HG03196 (cell line): Measurements from ENCODE around the gene ASCC1.

ENCODE experiments used
- ATAC-seq: cut with Tn5 transposase; IDR thresholded peaks from one replicate; pipeline ENCODE4 v1.9.1; 2021; ENCODE audit not compliant: unreplicated experiment

Gene ASCC1, protein sequence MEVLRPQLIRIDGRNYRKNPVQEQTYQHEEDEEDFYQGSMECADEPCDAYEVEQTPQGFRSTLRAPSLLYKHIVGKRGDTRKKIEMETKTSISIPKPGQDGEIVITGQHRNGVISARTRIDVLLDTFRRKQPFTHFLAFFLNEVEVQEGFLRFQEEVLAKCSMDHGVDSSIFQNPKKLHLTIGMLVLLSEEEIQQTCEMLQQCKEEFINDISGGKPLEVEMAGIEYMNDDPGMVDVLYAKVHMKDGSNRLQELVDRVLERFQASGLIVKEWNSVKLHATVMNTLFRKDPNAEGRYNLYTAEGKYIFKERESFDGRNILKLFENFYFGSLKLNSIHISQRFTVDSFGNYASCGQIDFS

DNA sequence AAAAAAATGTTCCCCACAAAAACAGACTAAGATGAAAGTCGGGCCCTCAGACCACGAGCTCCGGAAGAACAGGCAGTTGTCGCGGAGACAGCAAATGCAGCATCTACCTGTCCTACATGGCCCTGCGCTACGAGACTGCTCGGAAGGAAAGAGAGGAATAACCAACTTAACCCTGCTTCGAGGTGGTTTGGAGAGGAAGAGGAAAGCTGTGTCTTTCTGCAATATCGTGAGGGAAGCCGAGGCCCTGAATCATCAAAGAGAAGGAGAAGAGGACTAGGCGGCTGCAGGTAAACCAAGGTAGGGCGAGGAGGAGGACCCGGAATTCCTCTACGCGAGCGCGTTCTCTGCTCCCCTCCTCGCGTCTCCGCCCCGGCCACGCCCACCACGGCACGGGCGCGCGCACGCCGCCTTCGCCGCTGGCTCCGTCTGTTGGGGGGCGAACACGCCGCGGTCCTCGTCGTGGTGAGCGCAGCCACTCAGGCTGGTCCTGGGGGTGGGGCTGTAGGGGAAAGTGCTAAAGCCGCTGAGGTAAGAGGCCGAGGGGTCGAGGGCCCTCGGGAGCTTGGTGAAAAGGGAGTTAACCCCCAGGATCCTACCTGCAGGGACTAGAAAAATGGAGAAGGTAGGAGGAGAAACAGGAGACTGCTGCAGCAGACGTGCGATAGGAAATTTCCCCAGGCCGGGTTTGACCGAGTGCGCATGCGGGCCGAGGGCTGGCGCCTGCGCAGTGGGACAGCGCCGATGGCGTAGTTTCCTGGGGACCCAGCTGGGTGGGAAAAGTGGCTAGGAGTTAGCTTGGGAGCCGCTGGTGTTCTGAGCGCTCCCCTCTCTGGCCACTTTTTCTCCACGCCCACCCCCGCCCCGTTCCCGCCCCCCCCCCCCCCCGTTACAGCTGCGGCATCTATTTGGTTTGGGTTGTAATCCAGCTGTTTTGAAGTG is at the start of gene ASCC1, which contains the start of gene ANAPC16:
Gene ASCC1, minus strand, starts transcription at position 666 of the 939 bp plus-strand sequence. CDS start 2,978 bp downstream, outside the sequence.
Gene ANAPC16, plus strand, starts transcription at position 402 of the 939 bp plus-strand sequence. CDS start 7,903 bp downstream, outside the sequence.
- ATAC-seq: peak; percentile 88

DNA sequence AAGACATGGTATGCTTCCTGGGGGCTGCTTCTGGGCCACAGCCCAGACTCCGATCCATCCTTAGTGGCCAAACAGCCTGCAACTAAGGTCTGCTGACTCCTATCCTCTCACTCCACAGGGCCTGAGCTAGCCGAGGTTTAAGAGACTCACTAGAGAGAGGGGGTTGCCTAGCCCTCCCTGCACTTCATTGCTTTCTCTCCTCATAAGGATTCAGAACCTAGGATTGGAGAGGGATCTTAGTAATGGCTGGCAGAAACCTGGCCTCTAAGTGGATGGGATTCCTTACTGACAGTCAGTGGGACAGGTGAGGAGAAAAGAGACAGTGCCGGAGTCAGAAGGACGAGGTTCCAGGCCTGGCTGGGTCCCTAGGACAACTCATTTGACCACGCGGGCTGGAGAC is 49.4 kb upstream of the ASCC1 start:
- ATAC-seq: no peak

DNA sequence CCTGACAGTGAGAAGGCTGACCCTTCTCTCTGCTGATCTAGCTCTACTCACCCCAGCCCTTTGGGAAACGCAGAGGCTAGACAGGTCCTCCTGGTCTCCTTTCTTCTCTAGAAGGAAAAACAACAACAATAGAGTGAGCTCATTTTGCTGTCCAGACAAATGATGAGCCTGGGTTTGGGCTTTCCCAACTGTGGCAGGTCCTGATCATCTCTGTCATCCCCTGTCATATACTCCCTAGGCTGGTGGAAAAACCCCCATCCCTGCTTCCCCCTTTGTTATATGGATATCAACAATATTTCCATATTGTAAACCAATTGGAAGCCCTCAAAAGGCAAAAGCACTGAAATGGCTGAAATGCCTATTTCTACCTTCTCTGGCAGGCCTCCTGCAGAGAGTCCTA is 48.5 kb upstream of the ASCC1 start:
- ATAC-seq: no peak

DNA sequence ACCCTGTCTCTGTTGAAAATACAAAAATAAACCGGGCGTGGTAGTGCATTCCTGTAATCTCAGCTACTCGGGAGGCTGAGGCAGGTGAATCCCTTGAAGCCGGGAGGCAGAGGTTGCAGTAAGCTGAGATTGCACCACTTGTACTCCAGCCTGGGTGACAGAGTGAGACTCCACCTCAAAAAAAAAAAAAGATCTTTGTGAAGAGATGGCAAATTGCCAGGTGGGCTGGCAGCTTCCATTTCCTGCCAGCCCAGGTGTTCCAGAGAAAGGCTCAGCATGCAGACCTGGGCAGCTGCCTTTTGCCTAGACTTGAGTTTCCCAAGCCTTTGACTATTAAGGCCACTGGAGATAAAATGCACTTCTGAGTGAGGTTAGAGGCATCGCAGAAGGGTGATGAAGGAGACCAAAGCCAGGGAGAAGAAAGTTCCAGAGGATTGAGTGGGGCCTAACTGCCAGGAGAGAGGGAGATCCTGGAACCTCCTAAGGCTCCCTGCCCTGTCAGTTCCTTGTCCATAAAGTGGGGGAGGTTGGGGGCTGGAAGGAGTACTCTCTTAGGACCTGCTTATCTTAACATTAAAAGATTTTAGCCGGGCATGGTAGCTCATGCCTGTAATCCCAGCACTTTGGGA is 47.7 kb upstream of the ASCC1 start:
- ATAC-seq: no peak

DNA sequence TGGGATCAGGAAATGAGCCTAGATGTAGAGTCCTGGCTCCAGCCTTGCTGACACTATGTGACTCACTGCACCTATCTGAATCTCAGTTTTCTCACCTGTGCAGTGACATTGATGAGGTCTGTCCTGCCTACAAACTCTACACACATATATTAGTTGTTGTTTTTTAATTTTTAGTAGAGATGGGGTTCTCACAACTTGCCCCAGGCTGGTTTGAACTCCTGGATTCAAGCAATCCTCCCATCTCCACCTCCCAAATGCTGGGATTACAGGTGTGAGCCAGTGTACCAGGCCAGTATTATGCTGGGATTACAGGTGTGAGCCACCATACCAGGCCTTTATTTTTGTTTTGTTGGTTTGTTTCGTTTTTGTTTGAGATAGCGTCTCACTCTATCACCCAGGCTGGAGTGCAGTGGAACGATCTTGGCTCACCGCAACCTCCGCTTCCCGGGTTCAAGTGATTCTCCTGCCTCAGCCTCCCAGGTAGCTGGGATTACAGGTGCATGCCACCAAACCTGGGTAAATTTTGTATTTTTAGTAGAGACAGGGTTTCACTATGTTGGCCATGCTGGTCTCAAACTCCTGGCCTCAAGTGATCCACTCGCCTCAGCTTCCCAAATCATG is 45.8 kb upstream of the ASCC1 start:
- peak; percentile 9 for ATAC-seq

DNA sequence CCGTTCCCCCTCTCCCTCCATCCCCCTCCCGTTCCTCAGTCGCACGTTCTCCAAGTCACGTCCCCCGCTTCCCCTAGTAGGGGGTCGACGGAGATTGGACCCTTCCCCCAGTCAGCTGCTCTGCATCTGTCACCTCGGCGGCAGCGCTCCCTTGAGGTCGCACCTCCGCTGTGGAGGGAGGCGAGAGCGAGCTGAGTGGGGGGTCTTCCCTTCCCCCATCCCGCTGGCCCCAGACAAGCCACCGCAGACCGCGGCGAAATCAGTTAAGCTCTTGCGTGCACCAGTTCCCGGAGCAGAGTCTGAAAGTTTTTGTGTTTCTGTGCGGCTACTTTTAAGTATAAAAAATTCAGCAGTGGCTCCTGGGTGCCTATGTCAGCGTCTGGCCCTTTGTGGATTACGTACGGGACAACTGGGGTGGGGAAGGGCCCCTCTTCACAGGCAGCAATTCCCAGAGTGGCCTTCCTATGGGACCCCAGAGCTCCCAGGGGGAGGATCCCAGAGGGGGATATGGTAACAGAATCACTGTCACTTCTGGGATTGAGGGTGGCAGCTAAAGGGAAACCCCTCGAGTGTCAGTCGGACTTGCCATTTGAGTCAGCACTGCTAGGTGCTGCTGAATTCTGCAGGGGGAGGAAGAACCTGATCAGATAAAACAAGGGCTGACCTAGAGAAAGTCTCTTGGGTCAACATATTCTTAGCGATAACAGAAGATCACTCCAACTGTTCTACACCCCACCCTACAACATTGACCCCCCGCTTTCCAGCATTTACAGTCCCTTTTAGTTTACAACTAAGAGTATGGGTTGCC is 45.1 kb upstream of the ASCC1 start:
- ATAC-seq: peak; percentile 51

DNA sequence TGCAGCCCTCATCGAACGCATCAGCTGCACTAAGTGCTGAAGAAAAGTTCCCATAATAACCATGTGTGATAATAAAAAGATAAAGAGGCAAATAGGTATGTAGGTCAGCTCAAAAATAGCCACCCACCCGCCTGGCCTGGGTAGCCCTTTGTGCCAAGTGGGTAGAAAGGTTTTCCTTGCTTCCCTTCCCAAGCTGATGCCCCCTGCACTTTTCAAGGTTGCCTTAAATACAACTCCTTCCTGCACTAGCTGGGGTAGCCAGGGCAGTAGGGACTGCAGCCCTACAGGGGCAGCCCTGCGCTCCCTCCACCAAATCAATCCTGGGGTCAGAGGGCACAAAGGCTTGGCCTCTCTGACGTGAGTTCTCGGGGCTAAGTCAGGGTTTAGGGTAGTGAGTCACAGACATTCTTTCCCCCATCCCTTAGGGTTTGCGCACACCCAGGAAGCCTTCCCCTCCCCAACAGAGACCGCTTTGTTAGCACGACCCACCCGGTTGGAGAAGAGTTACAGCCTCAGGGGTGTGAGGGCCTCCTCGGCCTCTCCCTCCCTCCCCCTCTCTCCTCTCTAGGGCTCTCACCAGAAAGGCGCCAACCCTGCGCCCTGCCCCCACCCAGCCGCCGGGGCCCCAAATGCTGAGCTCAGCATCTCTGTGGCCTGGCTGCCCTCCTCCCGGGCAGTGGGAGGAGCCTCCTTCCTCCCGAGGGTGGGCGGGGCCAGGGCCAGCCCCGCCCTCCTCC is 44.3 kb upstream of the ASCC1 start:
- ATAC-seq: peak; percentile 49

DNA sequence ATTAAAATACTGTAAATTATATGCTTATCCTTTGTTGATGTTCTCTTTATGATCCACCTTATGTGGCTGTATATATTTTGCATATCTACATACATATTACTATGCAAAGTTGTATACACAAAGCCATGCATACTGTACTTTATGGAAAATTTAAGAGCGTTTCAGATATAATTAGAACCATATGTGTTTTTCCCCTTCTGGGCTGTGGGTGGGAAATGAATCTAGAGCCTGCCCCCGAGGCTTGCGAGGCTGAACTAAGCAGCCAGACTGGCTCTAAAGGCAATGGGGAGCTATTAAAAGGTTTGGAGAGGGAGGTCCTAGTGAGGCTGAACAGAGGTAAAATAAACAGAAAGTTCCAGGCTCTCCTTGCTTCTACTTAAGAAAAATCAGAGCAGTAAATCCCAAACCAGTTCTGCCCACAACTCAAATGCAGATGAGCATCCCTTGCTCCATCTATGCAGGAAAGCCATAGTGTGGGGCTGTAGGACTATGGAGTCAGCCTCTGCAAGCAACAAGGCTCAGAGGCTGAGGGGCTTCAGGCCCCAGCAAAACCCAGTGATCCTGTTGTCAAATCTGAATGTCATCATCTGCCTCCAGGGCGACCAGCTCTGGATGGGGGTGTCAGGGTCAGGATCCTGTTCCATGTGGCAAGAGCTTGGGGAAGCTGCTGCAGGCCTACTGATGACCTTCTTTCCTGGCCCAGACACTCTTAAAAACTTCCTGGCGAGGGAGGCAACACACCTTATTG is 43.6 kb upstream of the ASCC1 start:
- ATAC-seq: no peak

DNA sequence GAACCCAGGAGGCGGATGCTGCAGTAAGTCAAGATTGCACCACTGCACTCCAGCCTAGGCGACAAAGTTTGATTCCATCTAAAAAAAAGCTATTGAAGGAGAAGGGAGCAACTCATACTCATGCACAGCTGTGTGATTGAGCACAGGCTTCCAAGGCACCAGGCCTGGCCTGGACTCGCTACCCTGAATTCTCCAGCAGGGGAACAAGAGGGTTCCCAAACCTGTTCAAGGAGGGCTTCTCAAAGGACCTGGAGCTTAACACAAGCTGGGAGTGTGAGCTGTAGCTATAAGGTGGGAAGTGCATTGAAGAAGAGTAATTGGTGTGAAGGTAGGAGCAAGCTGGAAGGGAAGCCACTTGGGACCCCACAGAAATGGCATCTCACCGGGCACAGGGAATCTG is 42.5 kb upstream of the ASCC1 start:
- ATAC-seq: no peak

DNA sequence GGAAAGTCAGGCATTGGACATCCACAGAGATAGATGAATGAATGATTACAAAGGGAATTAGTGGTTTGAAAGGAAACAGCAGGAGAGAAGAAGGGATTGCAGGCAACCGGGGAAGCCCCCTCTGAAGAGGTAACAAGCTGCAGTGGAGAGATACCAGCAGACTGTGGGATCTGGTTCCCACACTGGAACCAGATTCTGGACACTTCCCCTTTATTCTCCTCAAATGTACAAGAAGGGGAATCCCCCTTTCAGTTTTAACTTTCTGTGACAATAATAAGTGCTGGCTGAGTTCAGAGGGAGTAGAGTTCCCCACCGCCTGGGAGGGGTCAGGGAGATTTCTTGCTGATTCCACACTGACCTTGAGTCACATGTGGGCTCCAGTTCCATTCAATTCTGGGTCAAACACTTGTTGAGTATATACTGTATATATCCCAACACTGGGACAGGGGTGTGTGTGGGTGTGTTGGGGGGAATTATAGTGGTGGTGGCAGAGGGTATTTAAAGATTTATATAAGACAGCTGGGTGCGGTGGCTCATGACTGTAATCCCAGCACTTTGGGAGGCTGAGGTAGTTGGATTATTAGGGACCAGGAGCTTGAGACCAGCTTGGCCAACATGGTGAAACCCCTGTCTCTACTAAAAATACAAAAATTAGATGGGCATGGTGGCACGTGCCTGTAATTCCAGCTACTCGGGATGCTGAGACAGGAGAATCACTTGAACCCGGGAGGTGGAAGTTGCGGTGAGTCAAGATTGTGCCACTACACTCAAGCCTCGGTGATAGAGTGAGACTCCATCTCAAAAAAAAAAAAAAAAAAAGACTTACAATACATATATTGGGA is 41.2 kb upstream of the ASCC1 start:
- ATAC-seq: no peak

DNA sequence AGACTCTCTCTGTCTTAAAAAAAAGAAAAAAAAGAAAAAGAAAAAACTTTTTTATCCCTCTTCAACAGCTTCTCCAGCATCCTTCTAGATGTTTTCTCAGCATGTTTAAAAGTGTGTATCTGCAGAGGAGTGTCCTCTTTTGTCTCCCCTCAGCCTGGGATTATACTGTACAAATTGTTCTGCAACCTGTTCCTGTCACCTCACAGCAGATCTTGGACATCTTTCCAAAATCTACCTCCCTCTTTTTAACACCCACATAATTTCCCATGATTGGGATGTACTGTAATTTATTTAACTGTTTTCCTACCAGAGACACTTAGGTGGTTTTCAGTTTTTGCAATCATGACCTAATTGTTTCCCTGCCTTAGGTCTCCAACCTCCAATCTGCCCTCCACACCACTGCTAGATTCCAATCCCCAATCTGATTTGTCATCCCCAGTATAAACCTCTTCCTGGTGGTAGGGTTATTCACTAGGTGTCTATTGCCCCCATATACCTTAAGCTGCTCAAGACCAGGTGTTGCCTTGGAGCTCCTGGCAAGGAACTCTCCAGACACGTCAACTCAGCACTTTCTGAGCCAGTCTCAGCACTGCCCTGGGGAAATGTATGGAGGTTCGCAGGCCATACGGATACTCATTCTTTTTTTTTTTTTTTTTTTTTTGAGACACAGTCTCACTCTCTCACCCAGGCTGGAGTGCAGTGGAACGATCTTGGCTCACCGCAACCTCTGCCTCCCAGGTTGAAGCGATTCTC is 40.1 kb upstream of the ASCC1 start:
- no peak for ATAC-seq

DNA sequence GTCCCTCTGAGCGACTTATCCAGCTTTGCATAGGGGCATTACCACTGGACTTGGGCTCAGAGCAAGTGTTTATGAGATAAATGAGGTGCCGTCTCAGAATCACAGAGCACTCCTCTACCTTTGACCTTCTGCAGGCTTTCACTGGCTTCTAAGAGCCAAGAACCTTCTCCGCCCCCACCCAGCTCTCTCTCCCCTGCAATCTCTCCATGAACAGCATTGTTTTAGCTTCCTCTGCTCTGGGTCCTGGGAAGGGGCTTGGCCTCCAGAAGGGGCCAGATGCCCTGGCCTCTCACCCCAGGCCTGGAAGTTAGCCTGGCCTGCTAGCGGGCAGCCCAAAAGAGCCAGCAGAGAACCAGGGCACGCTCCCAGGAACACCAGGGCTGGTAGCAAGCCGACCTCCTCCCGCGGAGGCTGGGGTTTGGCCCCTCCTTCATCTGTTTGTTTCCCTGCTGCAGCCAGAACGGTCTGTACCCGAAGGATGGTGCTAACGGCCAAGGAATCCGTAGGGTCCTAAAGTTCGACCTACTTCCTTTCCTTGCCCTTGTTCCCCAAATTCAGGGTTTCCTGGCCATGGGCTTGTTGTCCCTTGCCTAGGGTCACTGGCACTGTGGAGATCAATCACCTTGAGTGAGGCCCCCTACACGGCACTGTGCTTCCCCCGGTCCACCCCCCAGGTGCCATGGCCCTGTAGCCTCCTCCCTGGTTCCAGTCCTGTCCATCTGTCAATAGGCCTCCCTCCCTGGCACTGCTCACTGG is 38.9 kb upstream of the ASCC1 start:
- ATAC-seq: no peak

DNA sequence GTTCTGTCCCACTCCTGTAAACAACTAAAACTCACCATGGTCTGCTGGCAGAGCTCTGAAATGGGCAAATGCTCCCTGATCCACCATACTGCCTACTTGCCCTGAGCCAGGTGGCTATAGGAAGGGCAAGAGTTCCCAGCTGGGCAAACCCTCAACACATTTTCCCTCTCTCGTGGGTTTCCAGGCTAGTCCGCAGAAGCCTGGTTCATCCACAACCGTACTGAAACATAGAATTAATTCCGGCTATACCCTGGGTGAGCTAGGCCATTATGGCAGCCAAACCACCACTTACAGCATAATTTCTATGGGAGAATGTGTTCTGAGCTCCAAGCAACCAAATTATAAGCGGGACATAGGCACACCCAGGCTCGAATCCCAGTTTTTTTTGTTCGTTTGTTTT is 37.5 kb upstream of the ASCC1 start:
- no peak for ATAC-seq

DNA sequence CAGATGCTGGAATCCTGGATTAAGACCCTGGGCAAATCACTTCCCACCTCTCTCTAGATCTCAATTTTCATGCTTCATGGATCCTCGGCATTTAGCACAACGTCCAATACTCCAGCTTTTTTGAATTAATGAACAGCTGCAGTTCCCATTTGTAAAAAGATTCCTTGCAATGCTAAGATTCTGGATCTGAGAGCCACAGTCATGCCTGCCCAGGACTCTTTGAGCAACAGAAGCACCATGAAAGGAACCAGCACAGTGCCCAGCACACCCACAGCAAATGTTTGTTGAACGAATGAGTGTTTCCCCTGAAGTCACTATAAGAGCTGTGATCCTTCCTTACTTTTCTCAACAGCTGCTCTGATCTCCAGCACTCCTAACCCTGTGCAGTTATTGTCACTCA is 36.9 kb upstream of the ASCC1 start:
- no peak for ATAC-seq

DNA sequence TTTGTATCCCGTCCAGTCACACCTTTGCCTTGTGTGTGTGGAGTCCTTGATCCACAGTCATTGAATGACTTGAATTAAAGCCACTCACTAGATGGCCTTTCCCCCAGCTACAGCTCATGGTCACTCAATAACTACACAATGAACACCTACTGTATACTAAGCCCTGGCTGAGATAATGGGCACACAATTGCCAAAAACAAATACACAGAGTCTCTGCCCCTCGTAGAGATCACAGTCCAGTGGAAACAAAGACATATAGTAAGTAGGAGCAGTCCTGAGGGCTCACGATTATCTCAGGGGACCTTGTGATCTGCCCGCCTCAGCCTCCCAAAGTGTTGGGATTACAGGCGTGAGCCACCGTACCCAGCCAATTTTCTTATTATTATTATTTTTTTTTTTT is 35.6 kb upstream of the ASCC1 start:
- no peak for ATAC-seq

DNA sequence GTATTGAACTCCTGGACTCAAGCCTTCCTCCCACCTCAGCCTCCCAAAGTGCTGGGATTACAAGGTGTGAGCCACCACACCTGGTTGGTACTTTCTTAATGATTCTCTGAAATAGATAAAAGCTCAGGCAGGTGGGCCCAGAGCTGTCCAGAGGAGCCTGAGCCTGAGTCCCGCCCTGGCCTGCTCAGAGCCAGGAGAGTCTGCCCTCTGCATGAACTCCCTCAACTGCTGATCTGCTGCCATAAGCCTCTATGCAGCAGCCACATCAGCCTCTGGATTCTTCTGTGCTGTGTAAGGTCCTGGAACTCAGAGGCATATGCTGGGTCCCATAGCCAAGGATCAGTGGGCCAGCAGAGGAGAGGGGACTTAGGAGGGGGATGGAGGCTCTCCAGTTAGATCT is 34.6 kb upstream of the ASCC1 start:
- ATAC-seq: no peak
